Hematopoietic multipotent progenitor cell treated with erythropoietin and hydrocortisone succinate and interleukin-3 and kit ligand, for 17 days (in vitro differentiated cells): Measurements from ENCODE around the gene LNX1.

Source experiments
- DNase-seq: peaks from one replicate; pipeline ENCODE4 v3.0.0-alpha.2; 2015; ENCODE audit warnings: low spot score

Gene LNX1

DNA sequence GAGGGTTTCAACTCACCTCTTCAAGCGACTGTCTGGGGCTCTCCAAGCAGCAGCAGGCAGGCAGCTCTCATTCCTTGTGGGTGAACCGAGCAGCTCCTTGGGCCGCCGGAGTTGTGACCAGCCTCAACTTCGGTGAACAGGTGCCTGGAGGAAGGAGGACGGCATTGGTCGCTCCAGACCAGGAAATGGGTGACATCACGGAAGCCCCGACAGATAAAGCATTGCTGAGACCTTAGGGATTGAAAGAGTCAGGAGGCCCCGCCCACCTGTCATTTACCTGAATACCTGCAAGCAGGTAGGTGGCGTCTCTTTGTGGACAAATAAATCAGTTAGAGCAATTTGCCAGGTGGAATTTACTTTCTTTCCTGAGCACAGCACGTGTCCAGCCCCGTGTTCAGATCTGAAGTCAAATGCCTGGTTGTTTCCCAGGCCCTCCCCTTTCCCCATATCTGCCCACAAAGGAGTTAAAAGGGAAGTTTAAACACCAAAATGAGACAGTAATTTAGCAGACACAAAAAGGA lies at the start of gene LNX1:
Gene LNX1, minus strand, starts transcription at position 115 of the 521 bp plus-strand sequence. CDS start 17,484 bp downstream, outside the sequence.
- no peak for DNase-seq

DNA sequence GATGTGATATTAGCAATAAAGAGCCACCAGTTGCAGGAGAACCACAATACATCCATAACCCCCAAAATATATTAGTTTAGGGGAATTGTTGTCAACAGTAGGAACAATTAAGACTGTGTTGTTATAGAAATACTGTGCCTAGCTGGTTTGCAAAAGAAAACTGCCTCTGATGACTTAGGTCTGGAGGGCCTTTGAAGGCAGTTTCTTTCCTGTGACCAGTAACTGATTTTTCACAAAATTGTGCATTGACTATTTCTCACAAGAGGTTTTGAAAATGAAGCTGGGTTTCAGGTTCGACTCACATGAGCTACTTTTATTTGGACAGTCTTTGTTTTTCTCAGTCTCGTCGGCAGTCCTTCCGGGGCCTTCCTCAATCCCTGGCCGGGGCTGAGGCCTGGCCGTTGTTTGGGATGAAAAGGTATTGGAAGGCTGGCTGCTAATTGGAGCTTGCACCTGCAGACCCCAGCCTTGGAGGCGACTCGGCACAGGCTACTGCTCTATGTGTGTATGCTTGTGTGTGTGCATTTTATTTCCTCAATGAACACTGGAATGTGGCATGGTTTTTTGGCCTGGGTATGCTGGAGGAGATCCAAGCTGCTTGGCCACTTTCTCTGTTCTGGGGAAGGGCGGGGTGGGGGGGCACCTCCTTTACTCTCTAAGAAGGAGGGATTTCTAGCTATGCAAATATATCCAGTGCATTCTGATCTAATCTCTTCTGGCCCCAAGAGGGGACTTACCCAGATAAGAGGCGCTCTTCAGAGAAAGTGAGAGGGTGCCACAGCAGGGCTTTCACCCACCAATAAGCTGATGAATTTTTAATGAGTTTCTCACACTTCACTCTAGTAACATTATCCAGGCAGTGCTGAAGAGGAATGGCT lies 49.5 kb upstream of the LNX1 start:
- DNase-seq = no peak

DNA sequence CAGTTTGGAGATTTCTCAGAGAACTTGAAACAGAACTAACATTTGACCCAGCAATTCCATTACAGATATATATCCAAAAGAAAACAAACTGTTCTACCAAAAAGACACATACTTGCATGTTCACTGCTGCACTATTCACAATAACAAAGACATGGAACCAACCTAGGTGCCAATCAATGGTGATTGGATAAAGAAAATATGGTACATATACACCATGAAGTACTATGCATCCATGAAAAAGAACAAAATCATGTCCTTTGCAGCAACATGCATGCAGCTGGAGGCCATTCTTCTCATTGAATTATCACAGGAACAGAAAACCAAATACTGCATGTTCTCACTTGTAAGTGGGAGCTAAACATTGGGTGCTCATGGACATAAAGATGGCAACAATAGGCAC lies 47.6 kb upstream of the LNX1 start:
- no peak for DNase-seq

DNA sequence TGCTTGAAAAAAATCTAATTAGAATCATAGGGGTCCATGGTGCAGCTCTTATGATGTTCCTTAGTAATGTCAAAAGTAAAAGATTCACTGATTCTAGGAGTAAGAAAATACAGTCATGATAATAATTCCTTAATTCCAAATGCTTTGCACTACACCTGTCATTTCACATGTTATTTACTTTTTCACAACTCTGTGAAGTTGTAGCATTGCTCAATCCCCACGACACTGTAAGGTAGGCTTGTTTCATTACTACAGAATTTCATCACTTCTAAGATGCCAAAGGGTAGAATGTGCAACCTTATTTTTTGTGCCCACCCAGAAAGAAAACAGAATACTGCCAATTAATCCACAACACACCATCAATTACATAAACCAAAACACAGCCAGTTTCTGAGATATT lies 46.1 kb upstream of the LNX1 start:
- no peak for DNase-seq

- DNase-seq = no peak
Observed at GRCh38 chr4:53635697-53636483, 44.6 kb upstream of the LNX1 start.

GRCh38 chr4:53633608-53634007 lies 42.3 kb upstream of the LNX1 start:
- DNase-seq = no peak

- no peak for DNase-seq
Observed at GRCh38 chr4:53629296-53629695, 38.0 kb upstream of the LNX1 start.

- DNase-seq = no peak
Observed at GRCh38 chr4:53626491-53626890, 35.2 kb upstream of the LNX1 start.

- no peak for DNase-seq
Observed at GRCh38 chr4:53625888-53626287, 34.6 kb upstream of the LNX1 start.

- no peak for DNase-seq
Observed at GRCh38 chr4:53622739-53623151, 31.5 kb upstream of the LNX1 start.

- no peak for DNase-seq
Observed at GRCh38 chr4:53620956-53621355, 29.7 kb upstream of the LNX1 start.

GRCh38 chr4:53619431-53619830 lies 28.1 kb upstream of the LNX1 start:
- no peak for DNase-seq

- no peak for DNase-seq
Observed at GRCh38 chr4:53618321-53618720, 27.0 kb upstream of the LNX1 start.

- DNase-seq = no peak
Observed at GRCh38 chr4:53617101-53617680, 25.9 kb upstream of the LNX1 start.

DNA sequence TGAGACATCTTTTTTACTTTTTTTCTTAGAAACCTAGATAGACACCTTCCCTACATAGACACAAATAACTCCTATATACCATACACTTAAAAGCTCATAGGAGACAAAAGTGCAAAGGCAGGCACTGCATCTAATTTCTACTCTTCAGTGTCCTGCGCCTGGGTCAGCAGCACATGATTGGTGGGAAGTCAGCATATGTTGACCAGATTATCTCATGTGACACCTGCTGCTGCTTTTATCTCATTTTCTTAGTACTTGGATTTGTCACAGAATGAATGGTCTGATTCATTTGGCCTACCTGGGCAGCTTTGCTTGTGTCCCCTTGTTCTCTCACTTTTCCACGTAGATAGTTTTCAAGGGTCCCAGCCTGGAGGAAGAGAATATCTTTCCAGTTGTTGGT lies 24.9 kb upstream of the LNX1 start:
- DNase-seq = no peak

- no peak for DNase-seq
Observed at GRCh38 chr4:53614591-53614990, 23.3 kb upstream of the LNX1 start.

DNA sequence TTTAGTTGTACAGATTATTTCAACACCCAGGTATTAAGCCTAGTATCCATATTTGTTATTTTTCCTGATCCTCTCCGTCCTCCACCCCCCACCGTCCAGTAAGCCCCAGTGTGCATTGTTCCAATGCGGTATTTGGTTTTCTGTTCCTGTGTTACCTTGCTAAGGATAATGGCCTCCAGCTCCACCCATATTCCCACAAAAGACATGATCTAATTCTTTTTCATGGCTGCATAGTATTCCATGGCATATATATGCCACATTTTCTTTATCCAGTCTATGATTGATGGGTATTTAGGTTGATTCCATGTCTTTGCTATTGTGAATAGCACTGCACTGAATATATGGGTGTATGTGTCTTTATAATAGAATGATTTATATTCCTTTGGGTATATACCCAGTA lies 22.1 kb upstream of the LNX1 start:
- DNase-seq = no peak

GRCh38 chr4:53608649-53609048 lies 17.4 kb upstream of the LNX1 start:
- DNase-seq = no peak

GRCh38 chr4:53608242-53608641 lies 17.0 kb upstream of the LNX1 start:
- DNase-seq = no peak

DNA sequence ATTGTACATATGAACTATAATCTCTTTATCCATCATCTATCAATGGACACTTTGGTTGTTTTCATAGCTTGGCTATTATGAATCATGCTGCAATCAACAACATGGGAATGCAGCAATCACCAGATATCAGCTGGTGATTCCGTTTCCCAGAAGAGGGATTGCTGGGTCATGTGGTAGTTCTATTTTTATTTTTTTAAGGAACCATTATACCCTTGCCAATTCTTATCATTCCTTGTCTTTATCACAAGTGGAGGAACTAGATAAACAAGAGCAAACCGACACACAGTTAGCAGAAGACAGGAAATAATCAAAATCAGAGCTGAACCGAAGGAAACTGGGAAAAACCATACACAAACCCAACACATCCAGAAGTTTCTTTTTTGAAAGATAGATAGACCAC lies 14.5 kb upstream of the LNX1 start:
- no peak for DNase-seq

DNA sequence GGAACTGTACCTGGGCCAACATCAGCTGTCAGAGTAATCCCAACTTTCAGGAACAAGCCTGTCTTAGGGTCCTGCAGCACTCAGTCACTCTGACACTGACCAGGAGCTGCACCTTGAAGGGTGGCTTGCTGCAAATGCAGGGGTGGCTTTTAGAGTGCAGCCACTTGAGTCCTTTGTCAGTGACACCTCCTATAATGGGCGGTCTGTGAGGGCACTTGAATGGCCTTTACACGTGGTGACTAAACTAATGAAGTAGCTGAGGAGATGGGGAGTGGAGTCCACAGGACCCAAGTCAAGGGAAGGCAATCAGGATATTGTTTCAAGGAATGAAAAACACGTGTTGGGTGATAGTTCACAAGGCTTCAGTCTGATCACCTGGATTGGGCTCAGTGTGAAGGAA lies 11.1 kb upstream of the LNX1 start:
- no peak for DNase-seq

DNA sequence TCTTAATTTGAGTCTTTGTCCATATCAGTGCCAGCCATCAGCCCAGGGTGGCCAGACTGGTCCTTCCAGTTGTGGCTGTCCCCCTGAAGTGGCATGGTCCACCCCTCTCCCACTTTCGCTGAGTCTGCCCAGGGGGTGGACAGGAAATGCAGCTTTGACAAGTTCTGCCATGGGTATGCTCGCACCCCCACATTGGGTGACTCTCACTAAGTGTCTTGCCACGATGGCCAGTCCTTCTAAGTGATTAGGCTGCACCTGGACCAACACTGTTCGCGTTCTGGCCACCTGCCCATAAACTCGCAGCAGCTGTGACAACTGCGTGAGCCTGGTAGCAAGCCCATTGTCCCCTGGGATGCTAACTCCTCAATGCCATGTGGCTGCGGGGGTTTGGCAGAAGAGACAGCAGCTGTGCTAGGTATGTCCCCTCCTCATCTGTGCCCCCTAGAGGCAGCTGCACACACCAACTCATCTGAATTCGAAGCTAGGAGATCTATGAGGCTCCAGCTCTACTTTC lies 10.0 kb upstream of the LNX1 start:
- DNase-seq = no peak
